GM18505 (cell line): ENCODE data around the gene FARP2.

Source experiments
- ATAC-seq: cut with Tn5 transposase; IDR thresholded peaks from one replicate; pipeline ENCODE4 v1.9.1; 2021; ENCODE audit not compliant: unreplicated experiment
- POLR2A ChIP-seq: IDR thresholded peaks from 4 replicates; pipeline ENCODE4 v1.6.1; 2011; ENCODE audit warnings: borderline replicate concordance; ENCODE audit not compliant: insufficient read depth, insufficient read length; ENCODE audit errors: extremely low read depth

Gene FARP2

DNA sequence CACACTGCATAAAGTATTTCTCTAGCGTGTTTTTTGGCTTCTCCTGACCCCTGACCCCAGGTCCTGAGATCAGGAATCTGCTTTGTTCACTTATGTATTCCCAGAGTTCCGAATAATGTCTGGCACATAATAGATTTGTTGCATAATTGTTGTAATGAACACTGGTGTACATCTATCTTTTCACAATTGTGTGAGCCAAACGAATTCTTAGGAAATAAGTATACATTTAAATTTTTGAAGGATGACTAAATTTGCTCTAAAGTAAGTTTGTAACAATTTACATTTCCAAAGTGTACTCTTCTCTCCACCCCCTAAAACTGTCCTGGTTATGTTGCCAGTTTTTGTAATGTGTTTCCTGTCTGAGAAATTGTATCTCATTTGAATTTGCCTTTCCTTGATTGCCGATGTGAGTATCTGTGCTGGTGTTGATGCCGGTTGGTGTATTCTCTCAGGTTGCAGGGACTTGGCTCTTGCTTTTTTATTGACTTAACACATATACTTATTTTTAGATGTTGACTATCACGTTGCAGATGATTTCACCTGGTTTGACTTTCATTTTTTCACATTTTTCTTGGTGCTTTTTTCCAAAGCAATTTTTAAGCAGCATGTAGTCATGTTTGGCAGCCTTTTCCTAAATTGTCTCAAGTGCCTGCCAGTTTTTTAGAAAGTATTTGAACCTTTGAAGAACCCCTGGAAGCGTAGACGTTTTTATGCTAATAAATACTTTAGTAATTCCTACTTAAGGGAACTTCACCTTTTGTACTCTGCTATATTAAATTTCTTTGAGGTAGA lies 16.1 kb upstream of the FARP2 start:
- ATAC-seq: no peak
- TF ChIP-seq POLR2A: no peak

DNA sequence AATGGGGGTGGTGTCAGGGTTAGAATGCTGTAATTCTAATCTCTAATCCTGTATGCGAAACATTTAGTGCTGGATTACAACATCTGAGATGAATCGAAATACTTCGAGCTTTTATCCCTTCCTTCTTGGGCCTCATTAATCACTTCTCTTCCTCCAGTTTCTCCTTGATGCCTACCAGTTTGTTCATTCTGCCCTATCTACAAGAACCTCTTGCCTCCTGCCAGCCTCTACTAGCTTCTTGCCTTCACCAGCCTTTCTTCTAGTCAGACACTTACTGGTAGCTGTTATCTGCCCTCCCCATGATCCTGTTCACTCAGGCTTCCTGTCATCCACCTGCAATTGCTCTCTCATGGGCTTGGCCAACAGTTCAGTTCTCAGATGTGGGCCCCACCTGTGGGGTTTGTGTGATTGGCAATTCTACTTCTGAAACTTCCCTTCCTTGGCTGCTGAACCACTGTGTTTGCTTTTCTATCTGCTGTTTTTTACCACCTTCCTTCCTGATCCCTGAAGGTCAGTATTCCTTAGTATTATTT lies 15.4 kb upstream of the FARP2 start:
- ATAC-seq: no peak
- no peak for TF ChIP-seq POLR2A

DNA sequence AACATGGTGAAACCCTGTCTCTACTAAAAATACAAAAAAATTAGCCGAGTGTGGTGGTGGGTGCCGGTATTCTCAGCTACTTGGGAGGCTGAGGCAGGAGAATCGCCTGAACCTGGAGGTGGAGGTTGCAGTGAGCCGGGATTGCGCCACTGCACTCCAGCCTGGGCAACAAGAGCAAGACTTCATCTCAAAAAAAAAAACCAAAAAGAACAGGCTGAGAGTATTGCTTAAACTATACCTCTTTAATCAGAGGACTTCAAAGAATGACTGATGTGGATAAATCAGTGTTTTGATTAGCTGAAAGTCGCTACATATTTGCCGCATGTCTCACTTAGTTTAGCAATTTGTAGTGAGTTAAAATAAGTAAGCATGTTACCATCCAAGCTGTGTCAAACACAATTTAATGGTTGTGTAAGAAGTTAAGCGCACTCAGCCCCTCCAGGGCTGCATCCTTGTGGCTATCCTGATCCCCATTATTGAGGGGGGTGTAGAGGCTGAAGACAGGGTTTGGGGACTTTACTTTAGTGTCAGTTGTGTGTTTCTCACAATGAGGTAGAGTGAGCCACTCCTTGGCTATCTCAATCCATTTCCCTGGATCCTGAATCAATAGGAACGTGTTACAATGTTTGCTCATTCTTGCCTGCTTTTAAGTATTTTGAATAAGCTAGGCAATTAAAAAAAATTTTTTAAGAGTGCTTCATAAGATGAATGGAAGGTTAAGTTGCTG lies 11.0 kb upstream of the FARP2 start:
- no peak for ATAC-seq
- no peak for TF ChIP-seq POLR2A

DNA sequence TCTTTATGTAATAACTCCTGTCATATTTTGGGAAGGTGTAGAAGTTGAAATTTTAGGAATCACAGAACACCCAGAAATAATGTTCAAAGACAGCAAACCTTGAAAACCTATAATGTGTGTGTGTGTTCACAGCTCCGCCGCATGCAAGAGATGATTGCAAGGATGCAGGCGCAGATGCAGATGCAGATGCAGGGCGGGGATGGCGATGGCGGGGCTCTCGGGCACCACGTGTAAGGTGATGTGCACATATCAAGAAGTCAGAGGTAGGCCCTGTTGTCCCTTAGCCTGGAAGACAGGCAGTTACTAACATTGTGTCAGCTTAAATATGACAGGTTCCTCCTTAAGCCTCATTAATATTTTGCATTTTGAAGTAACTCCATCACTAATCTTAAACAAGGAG lies 6.1 kb upstream of the FARP2 start:
- TF ChIP-seq POLR2A: no peak
- ATAC-seq: no peak

DNA sequence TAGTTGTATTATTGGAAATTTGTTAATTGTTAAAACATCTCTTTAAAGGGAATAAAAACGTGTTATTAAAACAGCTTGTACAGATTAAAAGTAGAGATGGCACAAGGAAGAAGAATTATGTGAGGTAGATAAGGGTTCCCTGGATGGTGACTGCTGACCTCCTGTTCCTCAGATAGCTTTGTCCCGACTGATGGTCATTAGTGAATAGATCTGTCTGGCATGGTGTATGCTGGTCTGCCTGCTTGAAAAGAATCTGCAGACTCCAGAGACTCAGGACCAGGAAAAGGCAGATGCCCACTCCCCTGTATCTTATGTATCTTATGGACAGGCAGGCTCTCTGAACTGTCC lies 5.6 kb upstream of the FARP2 start:
- no peak for TF ChIP-seq POLR2A
- ATAC-seq: no peak

DNA sequence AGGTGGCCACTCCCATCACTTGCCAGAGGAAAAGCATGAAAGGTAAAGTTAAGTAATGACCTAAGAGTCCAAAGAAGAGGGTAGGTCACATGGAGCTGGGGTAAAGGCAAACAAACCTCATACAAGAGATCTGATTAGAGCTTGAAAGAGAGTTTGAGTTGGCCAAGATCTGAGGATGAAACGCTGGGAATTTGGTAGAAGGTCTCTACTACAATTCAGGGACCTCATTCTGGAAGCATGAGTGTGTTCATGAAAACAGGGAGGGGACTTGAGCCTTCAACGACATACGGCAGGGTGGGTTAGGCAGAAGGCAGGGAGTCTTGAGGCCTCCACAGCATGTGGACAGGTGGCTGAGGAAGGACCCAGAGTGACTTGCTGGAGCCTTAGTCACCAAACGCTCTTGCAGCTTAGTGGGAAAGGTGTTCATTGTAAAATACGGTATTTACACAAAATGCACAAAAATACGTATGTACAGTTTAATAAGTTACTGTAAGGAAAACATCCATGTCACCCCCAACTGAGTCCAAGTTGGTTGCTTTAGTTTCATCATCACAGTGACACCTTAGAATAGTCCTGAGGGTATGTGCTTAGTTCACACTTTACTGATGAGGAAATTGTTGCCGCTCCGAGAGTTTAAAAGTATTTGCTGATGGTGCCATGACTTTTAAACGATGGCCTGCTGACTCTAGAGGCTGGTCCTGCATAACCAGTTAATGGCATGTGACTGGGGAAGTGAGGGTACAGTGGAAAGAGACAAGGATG lies 5.0 kb upstream of the FARP2 start:
- no peak for ATAC-seq
- no peak for TF ChIP-seq POLR2A

DNA sequence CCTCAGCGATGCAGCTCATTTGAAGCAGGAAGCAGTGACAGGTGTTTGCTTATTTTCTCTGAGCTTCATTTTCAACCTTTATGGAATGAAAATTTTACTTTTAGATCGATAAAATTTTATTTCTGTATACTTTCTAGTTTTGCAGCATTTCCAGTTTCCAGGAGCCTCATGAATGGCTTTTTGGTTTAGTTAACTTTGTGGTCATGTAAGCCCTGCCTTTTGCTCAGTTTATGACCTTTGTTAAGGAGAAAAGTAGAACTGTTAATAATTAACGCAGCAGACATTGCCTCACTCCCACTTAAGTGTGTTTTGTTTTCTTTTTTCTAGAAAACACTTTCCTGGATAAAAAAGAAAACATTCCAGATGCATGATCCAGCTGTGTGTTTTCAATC lies 4.4 kb upstream of the FARP2 start:
- TF ChIP-seq POLR2A: no peak
- ATAC-seq: no peak

DNA sequence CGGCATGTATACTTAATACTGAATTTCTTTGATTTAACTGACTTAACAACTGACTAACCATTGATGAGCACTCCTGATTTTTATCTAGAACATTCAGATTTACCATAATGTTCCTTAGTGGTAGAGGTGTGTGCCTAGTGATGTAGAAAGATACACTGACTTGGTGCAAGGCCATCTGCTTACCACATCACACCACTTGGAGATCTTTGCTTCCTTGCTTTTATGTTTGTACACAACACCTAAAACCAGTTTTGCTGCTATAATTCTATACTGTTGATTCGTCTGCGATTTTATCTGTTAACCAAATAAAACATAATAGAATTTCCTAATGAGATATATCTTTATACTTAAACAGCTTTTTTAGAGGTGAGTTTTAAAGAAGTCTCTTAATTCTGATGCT lies 3.9 kb upstream of the FARP2 start:
- TF ChIP-seq POLR2A: no peak
- ATAC-seq: no peak

DNA sequence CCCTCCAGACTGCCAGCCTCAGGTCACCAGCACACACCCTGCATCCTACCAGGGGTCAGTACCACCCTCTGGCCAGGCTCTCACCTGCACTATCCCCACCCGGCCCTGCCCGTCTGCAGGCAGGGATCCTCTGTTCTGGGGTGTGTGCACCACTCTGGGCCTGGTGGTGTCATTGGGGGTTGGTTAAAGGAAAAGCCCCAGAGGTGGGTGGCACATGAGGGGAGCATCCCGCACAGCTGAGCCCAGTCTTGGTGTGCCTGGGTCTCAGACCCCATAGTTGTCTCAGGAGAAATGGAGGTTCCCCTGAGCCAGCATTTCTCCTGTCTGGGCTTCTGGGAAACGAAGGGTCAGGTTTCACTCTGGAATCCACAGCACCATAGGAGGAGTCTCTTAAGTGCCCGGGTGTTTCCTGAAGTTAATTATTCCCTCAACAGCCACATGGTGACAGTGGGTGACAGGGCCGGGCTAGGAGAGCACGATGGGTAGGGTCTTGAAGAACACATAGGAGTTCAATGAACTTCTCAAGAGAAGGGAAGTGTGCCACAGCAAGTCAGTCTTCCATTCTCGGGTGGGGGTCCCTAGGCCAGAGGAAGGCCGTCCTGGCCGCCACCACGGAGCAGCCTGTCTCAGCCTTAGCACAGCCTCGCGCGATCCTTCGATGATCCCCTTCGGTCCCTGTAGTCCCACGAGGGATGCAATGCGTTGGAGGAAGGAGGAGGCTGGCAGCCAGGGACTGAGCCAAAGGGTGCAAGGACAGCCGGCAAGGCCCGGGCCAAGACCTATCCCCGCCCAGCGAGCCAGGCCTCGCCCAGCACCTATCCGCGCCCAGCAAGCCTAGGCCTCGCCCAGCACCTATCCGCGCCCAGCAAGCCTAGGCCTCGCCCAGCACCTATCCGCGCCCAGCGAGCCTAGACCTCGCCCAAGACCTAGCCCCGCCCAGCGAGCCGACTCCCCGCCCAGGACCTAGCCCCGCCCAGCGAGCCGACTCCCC lies 1.1 kb upstream of the FARP2 start:
- ATAC-seq: no peak
- no peak for TF ChIP-seq POLR2A

DNA sequence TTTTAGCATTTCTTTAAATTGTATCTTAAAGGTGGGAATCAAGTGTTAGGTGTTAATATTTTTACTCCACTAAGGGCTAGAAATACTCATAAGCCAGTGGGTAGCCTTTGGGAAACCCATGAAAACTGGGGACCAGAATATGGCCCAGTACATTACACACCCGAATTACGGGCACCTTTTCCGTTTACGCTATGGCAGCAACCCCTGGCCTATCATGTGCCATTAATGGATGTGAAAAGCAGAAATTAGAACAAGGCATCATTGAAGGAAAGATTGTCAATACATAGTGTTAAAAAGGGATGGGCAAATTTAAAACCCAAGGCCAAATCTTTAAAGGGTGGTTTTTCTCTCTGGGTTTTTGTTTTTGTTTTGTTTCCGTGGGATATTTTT lies 781 bp downstream of the FARP2 start:
- no peak for ATAC-seq
- TF ChIP-seq POLR2A: no peak

DNA sequence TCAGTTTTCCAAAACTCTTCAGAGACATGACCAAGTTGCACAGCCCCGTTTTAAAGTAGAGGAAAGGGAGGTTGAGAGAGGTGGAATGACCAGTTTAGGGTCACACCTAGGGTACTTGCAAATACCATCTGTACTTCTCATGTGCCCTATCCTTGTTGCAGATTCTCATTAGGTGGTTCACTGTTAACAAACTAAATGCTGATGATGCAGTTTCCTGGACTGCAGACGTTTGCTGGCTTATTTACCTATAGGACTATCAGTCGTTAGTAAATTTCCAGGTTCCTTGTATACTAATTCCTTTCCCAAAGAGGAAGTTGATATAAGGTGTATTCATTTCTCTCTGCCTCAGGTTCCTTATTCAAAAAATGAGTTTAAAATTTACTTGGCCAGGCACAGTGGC lies 1.4 kb downstream of the FARP2 start:
- TF ChIP-seq POLR2A: no peak
- no peak for ATAC-seq

DNA sequence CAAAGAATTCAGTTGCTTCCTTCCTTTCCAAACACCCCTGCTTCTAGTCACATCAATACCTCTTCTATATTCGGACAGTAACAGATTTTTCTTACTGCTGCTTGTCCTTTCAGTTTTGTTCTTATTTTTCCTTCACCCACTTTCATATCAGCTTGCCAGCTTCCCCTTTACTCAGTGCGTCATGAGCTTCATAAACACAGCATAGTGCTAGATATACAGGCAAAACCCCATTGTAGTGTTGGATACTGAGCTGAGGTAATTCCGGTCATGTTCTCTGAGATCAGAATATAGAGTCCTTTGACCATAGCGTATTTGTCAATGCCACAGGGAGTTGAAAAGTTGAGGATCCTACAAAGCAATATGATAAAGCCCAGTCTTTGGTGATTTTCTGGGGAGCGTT lies 2.4 kb downstream of the FARP2 start:
- TF ChIP-seq POLR2A: no peak
- ATAC-seq: no peak
